SK-N-SH treated with all-trans-retinoic acid at 6 μM for 48 hours (cell line): ENCODE measurements around the gene FAM83E.

Experiments
- ATAC-seq: fragments of 200-7000 bp; cut with Tn5 transposase; 3 replicates; pipeline ENCODE4 v1.9.1; 2020; ENCODE audit warnings: mild to moderate bottlenecking, moderate library complexity
- ARNTL ChIP-seq: fragments of 450-650 bp; formaldehyde crosslinking; IDR thresholded peaks from 2 replicates; pipeline ENCODE4 v1.5.0; 2020; ENCODE audit warnings: low read depth, mild to moderate bottlenecking, moderate library complexity, borderline replicate concordance
- BACH2 ChIP-seq: fragments of 250-450 bp; sonication (Bioruptor Pico); IDR thresholded peaks from 2 replicates; pipeline ENCODE4 v1.9.0; 2021; ENCODE audit warnings: mild to moderate bottlenecking, borderline replicate concordance
- CSDC2 ChIP-seq: fragments of 250-450 bp; sonication (Bioruptor Pico); IDR thresholded peaks from 2 replicates; pipeline ENCODE4 v1.5.0; 2020; ENCODE audit warnings: mild to moderate bottlenecking, moderate library complexity
- CSRNP3 ChIP-seq: fragments of 250-450 bp; sonication (Bioruptor Pico); IDR thresholded peaks from 2 replicates; pipeline ENCODE4 v1.5.1; 2021; ENCODE audit warnings: mild to moderate bottlenecking, moderate library complexity
- ESRRG ChIP-seq: fragments of 250-450 bp; sonication (Bioruptor Pico); IDR thresholded peaks from 2 replicates; pipeline ENCODE4 v1.6.1; 2021; ENCODE audit warnings: mild to moderate bottlenecking
- GLIS3 ChIP-seq: fragments of 250-450 bp; sonication (Bioruptor Pico); IDR thresholded peaks from 2 replicates; pipeline ENCODE4 v1.5.0; 2020; ENCODE audit warnings: mild to moderate bottlenecking, moderate library complexity
- ISL1 ChIP-seq: fragments of 250-450 bp; sonication (Bioruptor Pico); IDR thresholded peaks from 2 replicates; pipeline ENCODE4 v2.1.2; 2022; ENCODE audit warnings: mild to moderate bottlenecking, moderate library complexity
- OSR1 ChIP-seq: fragments of 250-450 bp; sonication (Bioruptor Pico); IDR thresholded peaks from 2 replicates; pipeline ENCODE4 v1.8.0; 2022; ENCODE audit warnings: moderate library complexity, mild to moderate bottlenecking, inconsistent platforms
- PATZ1 ChIP-seq: fragments of 250-450 bp; sonication (Bioruptor Pico); IDR thresholded peaks from 2 replicates; pipeline ENCODE4 v1.8.0; 2020; ENCODE audit warnings: mild to moderate bottlenecking, moderate library complexity, borderline replicate concordance
- POU6F1 ChIP-seq: fragments of 250-450 bp; sonication (Bioruptor Pico); IDR thresholded peaks from 2 replicates; pipeline ENCODE4 v1.8.0; 2021; ENCODE audit warnings: low read depth, mild to moderate bottlenecking, moderate library complexity, borderline replicate concordance
- PPARA ChIP-seq: fragments of 250-450 bp; sonication (Bioruptor Pico); IDR thresholded peaks from 2 replicates; pipeline ENCODE4 v1.5.0; 2020; ENCODE audit warnings: mild to moderate bottlenecking, borderline replicate concordance
- RARB ChIP-seq: fragments of 250-450 bp; sonication (Bioruptor Pico); IDR thresholded peaks from 2 replicates; pipeline ENCODE4 v1.8.0; 2021; ENCODE audit warnings: mild to moderate bottlenecking, moderate library complexity
- SNAI2 ChIP-seq: fragments of 250-450 bp; sonication (Bioruptor Pico); IDR thresholded peaks from 2 replicates; pipeline ENCODE4 v1.5.0; 2020; ENCODE audit warnings: mild to moderate bottlenecking, moderate library complexity
- TCF4 ChIP-seq: fragments of 250-450 bp; sonication (Bioruptor Pico); IDR thresholded peaks from 2 replicates; pipeline ENCODE4 v1.8.0; 2021; ENCODE audit warnings: mild to moderate bottlenecking, moderate library complexity, borderline replicate concordance
- TOX ChIP-seq: fragments of 250-450 bp; sonication (Bioruptor Pico); IDR thresholded peaks from 2 replicates; pipeline ENCODE4 v1.8.0; 2021; ENCODE audit warnings: mild to moderate bottlenecking, moderate library complexity, borderline replicate concordance
- TSHZ2 ChIP-seq: fragments of 250-450 bp; sonication (Bioruptor Pico); IDR thresholded peaks from 2 replicates; pipeline ENCODE4 v1.5.0; 2020; ENCODE audit warnings: mild to moderate bottlenecking, moderate library complexity
- ZFP30 ChIP-seq: fragments of 450-650 bp; formaldehyde crosslinking; IDR thresholded peaks from 2 replicates; pipeline ENCODE4 v1.5.0; 2022; ENCODE audit warnings: mild to moderate bottlenecking, moderate library complexity
- ZNF565 ChIP-seq: fragments of 450-650 bp; formaldehyde crosslinking; conservative IDR thresholded peaks from 2 replicates; pipeline ENCODE4 v1.5.0; 2020; ENCODE audit warnings: low read depth, mild to moderate bottlenecking, moderate library complexity
- ZNF70 ChIP-seq: fragments of 450-650 bp; formaldehyde crosslinking; IDR thresholded peaks from 2 replicates; pipeline ENCODE4 v1.5.0; 2020; ENCODE audit warnings: mild to moderate bottlenecking, moderate library complexity
- ZNF8 ChIP-seq: fragments of 450-650 bp; formaldehyde crosslinking; IDR thresholded peaks from 2 replicates; pipeline ENCODE4 v1.5.0; 2020; ENCODE audit warnings: mild to moderate bottlenecking, moderate library complexity
- TF ChIP-seq, protein P1 (sequence below): fragments of 250-450 bp; sonication (Bioruptor Pico); IDR thresholded peaks from 2 replicates; pipeline ENCODE4 v1.5.1; 2020; ENCODE audit warnings: low read depth, mild to moderate bottlenecking, moderate library complexity

The FAM83E gene

GRCh38 chr19:48595833-48596232, 19.0 kb downstream of the FAM83E start:
- TF ChIP-seq TSHZ2 (CRISPR knock-in tag), result no peak
- TF ChIP-seq CSDC2 (CRISPR knock-in tag), result no peak
- TF ChIP-seq ZFP30 (CRISPR knock-in tag), result no peak
- TF ChIP-seq, protein P1, sequence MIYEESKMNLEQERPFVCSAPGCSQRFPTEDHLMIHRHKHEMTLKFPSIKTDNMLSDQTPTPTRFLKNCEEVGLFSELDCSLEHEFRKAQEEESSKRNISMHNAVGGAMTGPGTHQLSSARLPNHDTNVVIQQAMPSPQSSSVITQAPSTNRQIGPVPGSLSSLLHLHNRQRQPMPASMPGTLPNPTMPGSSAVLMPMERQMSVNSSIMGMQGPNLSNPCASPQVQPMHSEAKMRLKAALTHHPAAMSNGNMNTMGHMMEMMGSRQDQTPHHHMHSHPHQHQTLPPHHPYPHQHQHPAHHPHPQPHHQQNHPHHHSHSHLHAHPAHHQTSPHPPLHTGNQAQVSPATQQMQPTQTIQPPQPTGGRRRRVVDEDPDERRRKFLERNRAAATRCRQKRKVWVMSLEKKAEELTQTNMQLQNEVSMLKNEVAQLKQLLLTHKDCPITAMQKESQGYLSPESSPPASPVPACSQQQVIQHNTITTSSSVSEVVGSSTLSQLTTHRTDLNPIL, result no peak
- no peak for TF ChIP-seq ESRRG
- no peak for TF ChIP-seq CSRNP3 (CRISPR knock-in tag)
- no peak for TF ChIP-seq ZNF565 (CRISPR knock-in tag)
- no peak for TF ChIP-seq PPARA (CRISPR knock-in tag)
- no peak for TF ChIP-seq GLIS3 (CRISPR knock-in tag)
- no peak for TF ChIP-seq OSR1
- TF ChIP-seq ARNTL, result no peak
- TF ChIP-seq PATZ1 (CRISPR knock-in tag), result no peak
- TF ChIP-seq TCF4 (CRISPR knock-in tag), result no peak
- no peak for TF ChIP-seq ZNF8 (CRISPR knock-in tag)
- no peak for TF ChIP-seq TOX
- no peak for TF ChIP-seq ISL1 (CRISPR knock-in tag)
- TF ChIP-seq POU6F1 (CRISPR knock-in tag), result no peak

GRCh38 chr19:48595171-48595570, 19.7 kb downstream of the FAM83E start:
- no peak for ATAC-seq
- no peak for TF ChIP-seq ESRRG
- TF ChIP-seq OSR1, result no peak
- TF ChIP-seq TCF4 (CRISPR knock-in tag), result no peak
- no peak for TF ChIP-seq TSHZ2 (CRISPR knock-in tag)
- TF ChIP-seq BACH2 (CRISPR knock-in tag), result no peak
- no peak for TF ChIP-seq ZFP30 (CRISPR knock-in tag)
- TF ChIP-seq PPARA (CRISPR knock-in tag), result no peak
- TF ChIP-seq POU6F1 (CRISPR knock-in tag), result no peak
- TF ChIP-seq, protein P1, result no peak
- TF ChIP-seq ZNF70 (CRISPR knock-in tag), result no peak
- no peak for TF ChIP-seq PATZ1 (CRISPR knock-in tag)
- TF ChIP-seq SNAI2 (CRISPR knock-in tag), result no peak
- TF ChIP-seq ISL1 (CRISPR knock-in tag), result no peak
- TF ChIP-seq ARNTL, result no peak
- TF ChIP-seq ZNF8 (CRISPR knock-in tag), result no peak
- TF ChIP-seq RARB (CRISPR knock-in tag), result no peak
- TF ChIP-seq, all 23 proteins: peak for 0

More at GRCh38 chr19:48595833-48596232, 19.0 kb downstream of the FAM83E start:
- no peak for ATAC-seq
